CD4-positive, alpha-beta T cell treated with Interleukin-12 subunit alpha and Interleukin-12 subunit beta, for 1 hour (primary cell): ENCODE data around the gene HSPA9.

Experiments used
- DNase-seq: peaks from one replicate; pipeline ENCODE4 v3.0.0-alpha.2; 2020

Gene HSPA9

DNA sequence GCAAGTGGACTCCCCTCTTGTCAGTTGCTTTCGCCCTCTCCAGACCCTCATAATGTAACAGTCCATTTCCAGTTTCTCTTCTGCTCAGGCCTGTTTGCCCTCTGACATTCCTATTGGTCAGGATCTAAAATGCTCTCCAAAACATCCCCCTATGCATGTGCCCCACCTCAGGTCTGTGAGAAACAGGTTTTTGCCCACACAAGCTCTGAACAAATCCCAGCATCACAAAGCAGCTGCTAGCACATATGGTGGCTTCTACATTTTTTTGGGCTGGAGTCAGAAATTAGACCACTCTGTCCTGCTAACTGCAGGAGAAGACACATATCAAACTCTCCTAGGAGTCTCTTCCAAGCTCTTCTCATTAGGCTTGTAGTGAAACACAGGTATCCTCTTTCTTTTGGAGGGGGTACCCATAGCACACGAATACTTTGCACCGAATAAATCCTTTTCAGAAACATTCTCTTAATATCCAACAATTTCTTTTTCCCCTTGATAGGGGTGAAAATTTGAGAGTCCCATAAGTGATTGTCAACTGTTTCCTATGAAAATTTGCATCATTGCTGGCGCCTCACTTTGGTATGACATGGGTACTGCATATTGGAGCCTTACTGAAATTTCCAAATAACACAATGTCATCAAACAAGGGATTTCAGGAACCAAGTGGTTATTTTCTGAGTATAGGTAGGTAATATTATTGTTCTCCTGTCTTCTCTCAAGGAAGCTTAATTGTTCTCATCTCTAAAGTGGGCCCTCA is 19.3 kb upstream of the HSPA9 start:
- no peak for DNase-seq

GRCh38 chr5:138588013-138588788 is 13.0 kb upstream of the HSPA9 start:
- no peak for DNase-seq

DNA sequence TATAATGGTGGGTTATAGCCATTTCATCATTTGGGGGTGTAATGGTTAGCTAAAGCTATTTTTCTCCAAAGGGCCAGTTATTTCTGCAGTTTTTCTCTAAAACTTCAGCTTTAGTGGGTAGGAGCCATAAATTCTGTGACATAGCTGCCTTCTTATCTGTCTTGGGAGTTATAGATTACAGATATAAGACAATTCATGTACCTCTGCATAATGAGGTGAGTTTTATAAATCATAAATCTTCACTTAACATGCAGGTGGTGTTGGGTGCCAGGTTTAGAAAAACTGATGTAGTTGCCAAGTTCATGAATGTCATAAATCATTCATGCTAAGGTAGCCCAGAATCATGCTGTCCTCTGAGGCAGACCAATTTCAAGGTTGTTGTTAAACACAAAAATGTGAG is 10.0 kb upstream of the HSPA9 start:
- no peak for DNase-seq

DNA sequence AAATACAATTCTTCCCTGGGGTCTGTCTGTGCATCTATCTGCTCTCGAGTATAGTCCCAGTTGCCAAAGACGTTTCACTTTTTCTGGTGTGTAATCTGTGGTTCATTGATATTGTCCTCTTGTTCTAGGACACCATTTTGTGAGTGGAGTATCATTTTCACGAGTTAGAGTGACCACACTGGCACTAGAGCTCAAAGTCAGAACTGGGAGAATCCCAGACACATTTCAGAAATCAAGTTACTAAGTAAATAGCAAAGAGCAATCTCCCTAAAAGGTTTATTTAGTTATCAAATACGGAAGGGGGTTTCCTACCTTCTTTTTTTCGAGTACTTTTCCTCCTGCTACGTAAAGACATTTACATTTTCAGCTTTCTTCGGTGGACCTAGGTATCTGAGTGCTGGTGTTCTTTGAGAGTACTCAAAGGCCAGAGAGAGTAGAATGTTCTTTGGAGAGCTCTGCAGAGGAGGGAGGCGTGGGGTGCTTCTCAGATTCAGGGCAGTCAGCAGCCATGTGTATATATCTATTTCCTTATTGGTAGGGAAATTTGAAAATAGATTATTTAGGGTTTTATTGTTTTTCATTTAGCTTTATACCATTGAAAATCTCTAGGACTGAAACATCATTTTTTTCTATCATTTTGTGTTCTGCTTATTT is 8.9 kb upstream of the HSPA9 start:
- no peak for DNase-seq

GRCh38 chr5:138582959-138583358 is 7.8 kb upstream of the HSPA9 start:
- no peak for DNase-seq

- no peak for DNase-seq
Observed at GRCh38 chr5:138580777-138581176, 5.6 kb upstream of the HSPA9 start.

DNA sequence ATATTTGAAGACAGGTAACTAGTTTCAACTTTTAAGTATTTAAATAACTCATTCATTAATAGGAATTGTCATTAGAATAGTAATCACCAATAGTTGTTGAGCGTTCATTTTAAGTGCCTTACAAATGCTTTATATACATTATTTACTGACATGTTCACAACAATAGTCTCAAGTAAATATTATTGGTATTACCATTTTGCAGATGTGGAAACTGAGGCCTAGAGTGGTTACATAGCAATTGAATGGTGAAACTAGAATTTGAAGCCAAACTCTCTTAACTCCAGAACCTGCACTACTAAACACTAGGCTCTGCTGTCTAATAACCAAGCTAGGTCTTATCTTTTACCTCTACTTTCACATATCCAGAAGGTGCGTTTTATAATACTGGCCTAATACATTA is 4.8 kb upstream of the HSPA9 start:
- no peak for DNase-seq

DNA sequence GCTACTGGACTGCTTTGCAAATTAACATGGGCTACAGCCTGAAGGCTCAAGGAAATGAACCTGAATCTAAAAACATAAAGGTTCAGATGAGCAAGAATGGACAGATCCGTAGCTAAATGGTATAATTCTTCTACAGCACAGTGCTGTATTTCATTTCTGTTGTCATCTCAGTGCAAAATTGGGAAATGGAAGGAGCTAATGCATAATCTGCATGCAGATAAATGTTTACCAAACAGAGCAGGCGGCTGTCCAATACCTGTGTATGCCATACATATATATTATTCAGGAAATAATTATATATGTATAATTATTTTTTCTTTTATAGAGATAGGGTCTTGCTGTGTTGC is 4.3 kb upstream of the HSPA9 start:
- no peak for DNase-seq

- DNase-seq: no peak
Observed at GRCh38 chr5:138577452-138577851, 2.3 kb upstream of the HSPA9 start.

DNA sequence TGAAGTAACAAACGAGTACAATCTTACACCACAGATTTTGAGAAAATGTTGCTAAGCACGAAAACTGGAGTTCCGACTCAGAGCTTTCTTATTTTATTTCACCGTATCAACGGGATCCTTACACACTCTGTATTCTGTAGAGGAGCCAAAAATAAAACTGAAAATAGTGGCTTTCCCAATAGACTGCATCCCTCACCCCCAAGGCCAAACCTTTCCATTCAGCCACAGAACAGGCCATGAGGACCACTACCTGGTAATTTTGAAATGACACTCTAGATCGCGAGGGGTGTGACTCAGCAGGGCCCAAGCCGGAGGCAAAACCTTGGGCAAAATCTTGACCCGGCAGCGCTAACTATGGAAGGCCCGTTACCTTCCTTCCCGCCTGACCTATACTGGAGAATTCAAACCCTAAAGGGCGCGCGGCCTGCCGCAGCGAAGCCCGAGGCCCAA is 432 bp downstream of the HSPA9 start:
- no peak for DNase-seq

GRCh38 chr5:138573949-138574670 is 1.1 kb downstream of the HSPA9 start:
- DNase-seq: no peak

DNA sequence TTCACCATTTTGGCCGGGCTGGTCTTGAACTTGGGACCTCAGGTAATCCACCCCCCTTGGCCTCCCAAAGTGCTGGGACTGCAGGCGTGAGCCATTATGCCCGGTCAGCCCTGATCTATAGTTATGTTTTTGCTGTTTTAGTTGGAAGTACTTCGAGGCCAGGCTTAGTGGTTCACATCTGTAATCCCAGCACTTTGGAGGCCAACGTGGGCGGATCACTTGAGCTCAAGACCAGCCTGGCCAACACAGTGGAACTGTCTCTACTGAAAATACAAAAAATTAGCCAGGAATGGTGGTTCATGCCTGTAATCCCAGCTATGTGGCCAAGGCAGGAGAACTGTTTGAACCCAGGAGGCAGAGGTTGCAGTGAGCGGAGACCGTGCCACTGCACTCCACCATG is 2.0 kb downstream of the HSPA9 start:
- DNase-seq: no peak

DNA sequence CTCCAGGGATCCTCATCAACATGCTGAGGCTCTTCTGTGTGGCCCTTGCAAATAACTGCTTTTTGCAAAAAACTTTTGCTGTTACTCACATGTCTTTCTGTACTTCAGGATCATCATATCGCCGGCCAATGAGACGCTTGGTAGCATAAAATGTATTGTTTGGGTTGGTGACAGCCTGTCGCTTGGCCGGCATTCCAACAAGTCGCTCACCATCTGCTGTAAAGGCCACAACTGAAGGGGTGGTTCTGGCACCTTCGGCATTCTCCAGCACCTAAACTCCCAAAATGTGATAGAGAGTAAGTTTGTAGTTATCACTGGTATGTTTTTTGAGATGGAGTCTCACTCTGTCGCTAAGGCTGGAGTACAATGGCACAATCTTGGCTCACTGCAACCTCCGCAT is 4.3 kb downstream of the HSPA9 start:
- DNase-seq: no peak

DNA sequence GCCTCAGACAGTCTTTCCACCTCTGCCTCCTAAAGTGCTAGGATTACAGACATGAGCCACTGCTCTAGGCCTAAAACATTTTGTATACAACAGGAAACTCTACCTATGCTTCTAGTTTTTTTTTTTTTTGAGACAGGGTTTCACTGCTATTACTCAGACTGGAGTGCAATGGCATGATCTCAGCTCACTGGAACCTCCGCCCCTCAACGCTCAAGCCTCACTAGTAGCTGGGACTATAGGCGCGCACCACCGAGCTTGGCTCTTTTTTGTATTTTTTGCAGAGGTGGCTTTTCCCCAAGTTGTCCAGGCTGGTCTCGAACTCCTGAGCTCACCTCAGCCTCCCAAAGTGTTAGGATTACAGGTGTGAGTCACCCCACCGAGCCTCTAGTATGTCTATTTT is 5.4 kb downstream of the HSPA9 start:
- no peak for DNase-seq

DNA sequence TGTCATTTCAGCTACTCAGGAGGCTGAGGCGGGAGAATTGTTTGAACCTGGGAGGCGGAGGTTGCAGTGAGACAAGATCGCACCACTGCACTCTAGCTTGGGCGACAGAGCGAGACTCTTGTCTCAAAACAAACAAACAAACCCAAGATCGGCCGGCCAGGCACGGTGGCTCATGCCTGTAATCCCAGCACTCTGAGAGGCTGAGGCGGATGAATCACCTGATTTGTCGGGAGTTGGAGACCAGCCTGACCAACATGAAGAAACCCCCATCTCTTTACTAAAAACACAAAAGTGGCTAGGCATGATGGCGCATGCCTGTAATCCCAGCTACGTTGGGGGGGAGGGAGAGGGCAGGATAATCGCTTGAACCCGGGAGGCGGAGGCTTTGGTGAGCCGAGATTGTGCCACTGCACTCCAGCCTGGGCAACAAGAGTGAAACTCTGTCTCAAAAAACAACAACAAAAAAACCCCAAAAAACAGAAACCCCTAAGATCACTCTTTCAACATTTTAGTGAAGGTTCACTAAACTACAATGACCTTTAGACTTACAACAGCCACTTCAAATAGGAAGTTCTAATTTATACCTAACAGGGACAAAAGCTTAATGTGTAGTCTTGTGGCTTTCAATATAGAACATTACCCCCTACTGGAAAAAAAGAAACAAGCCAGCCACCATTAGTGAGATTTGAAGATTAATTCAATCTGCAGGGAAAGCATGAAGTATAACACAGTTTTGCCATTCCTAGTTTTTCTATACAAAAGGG is 7.0 kb downstream of the HSPA9 start:
- DNase-seq: no peak

DNA sequence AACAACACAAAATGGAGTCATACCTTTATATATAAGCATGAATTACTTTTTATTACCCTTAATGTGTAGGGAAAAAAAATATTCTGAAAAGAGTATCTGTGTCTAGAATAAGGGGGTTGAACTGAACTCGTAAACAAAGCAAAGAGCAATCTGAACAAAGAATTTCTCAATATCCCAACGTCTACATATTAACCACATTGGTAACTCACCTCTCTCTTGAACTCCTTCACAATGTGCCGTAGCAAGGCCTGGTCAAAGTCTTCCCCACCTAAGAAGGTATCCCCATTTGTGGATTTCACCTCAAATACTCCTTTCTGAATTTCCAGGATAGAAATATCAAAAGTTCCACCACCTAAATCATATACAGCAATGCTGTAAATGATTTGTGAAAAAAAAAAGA is 8.4 kb downstream of the HSPA9 start:
- DNase-seq: no peak

GRCh38 chr5:138565100-138565821 is 9.9 kb downstream of the HSPA9 start:
- peak; percentile 78 for DNase-seq

DNA sequence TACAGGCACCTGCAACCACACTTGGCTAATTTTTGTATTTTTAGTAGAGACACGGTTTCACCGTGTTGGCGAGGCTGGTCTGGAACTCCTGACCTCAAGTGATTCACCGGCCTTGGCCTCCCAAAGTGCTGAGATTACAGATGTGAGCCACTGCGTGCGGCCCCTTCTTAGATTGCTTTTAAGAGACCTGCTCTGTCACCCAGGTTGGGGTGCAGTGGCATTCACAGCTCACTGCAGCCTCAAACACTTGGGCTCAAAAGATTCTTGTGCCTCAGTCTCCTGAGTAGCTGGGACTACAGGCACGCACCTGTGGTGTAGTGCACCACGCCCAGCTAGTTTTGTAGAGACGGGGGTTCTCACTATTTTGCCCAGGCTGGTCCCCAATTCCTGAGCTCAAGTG is 11.0 kb downstream of the HSPA9 start:
- DNase-seq: no peak

- no peak for DNase-seq
Observed at GRCh38 chr5:138563340-138564118, 11.7 kb downstream of the HSPA9 start.

DNA sequence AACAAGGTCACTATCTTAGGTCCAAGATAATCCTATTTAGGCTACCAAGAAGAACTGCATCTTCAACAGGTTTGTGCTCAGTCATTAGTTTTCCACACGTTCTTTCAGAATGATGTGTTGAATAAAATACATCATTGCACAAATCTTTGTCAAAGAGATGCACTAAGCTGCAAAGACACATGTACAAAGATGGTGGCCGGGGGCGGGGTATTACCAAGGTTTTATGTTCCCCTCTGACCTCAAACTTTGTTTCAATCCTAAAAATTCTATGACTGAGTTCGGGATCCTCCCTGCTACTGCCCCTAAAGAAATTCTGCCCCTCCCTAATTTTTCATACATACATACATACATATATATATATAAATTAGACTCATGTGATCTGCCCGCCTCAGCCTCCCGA is 14.2 kb downstream of the HSPA9 start:
- DNase-seq: no peak

GRCh38 chr5:138559937-138560336 is 15.3 kb downstream of the HSPA9 start:
- DNase-seq: no peak
